Stimulated activated CD4-positive, alpha-beta T cell treated with anti-CD3 and anti-CD28 coated beads, Interleukin-12 subunit alpha, Interleukin-12 subunit beta, amount 100 ng/mL, for 4 hours (primary cell): Measurements from ENCODE around the gene FAM114A2.

Experiments used
- DNase-seq: peaks from one replicate; pipeline ENCODE4 v3.0.0-alpha.2; 2020

Gene FAM114A2

DNA sequence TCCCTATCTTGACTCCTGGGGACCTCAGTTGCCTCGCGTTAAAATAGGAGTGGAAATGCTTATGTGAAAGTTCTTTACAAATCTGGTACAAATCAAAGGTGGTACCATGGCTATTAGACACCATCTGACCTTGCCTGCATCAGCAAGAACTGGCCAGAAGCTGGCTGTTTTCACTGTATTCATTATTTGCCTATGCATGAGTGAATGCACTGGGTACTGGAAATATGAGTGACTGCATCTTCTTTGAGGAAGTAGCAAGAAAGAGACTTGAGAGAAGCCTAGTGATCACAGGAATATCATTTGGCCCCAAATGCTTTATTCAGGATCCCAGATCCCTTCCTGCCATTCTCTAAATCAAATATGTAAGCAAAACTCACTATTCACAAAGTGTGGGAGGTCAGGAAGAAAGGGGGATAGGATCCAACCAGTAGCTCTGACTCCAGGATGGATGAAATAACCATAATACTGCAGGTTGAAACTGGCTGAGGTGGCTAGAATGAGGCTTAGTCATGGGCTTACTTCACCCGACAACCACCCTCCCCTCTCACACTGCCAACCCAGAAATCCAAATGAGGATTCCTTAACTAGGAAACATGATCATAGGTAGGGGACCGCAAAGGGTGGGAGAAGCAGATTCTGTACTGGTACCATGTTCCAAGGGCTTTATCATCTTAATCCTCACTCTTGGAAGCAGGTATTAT is 56.7 kb downstream of the FAM114A2 start:
- no peak for DNase-seq

DNA sequence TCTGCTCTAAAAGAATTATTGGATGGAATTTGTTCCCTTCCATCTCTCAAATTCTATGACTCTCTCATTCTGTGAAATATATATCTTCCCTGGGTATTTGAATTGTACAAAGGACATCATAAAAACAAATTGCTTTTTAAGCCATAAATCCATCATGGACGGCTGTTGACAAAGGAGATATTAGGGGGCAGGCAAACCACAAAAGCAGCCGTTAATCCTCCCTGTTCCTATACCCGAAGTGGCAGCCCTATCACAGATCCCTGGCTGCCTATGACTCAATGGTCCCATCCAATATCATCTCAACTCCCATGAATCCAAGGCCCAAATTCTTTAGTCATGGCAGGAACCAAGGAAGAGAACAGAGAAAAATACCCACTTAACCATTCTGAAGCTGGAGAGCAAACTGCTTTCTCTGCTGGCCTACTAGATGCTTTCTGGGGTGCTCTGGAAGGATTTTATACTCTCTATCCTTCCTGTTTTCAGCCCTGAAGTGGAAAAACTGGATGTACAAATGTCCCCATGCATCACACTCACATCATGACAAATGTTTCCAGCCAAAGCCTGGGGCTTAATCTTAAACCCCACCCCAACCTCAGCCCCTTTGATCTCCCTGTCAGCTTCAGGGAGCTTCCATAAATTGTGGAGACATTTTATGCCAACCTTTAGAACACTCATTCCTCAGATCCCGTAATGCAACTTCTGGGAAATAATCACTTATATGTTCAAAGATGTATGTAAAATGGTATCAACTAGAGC is 59.5 kb downstream of the FAM114A2 start:
- no peak for DNase-seq

DNA sequence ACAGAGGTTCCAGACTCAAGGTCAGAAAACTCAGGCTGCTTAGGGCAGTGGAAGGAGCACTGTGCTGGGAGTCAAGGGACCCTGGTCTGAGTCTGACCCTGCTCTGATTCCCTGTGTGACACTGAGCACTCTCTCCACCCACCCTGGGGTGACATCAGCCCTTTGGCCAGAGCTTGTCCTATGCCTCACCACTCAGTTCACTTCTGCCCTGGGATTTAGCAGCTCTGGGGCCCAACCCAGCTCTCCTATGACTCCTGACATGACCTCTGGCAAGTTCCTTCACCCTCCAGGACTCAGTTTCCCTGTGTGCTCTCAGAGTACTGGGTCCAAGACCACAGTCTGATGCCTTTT is 63.9 kb downstream of the FAM114A2 start:
- DNase-seq, result no peak

DNA sequence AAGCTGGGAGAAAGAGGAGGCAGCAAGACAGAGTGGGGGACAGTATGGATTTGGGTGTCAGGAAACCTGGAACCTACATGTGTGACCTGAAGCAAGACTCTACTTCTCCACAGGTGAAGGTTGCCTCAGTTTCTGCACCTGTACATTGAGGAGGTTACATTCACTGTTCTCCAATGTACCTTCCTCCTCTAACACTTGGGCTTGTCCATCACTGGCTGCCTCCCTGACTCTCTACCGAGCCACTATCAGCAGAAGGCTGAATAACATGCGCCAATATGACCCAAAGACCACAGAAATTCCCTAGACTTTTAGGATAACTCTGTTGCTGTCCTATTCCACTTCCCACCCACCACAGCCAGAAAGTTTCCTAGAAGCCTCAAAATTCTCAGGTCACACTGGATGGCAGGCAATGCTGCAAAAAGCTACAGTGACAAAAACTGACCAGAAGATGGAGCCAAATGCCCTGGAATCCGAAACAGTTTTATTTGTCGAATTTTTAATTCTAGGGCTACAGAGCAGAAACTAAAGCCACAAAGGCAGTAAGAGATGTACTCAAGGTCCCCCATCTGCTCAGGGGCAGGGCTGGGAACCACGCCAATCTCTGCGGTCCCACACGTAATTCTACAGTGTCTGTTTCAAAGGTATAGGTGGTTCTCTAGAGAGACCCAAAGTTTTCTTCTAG is 64.4 kb downstream of the FAM114A2 start:
- DNase-seq, result no peak

DNA sequence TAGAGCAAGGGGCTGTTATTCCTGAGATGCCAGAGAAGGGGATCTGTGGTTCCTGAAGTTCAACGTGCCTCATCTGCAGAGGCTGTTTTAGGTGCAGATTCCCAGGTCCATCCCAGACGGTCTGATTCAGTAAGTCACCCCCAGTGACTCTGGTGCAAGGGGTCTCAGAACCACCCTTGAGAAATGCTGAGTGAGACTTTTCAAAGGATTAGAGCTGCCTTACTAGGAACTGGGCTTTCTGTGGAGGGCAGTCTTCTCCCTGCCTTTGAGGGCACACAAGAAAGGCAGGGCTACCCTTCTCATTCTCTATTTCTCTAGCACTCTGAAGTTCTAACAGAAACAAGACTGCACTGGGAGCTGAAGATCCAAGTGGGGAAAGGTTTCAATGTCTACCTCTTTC is 66.5 kb downstream of the FAM114A2 start:
- no peak for DNase-seq

DNA sequence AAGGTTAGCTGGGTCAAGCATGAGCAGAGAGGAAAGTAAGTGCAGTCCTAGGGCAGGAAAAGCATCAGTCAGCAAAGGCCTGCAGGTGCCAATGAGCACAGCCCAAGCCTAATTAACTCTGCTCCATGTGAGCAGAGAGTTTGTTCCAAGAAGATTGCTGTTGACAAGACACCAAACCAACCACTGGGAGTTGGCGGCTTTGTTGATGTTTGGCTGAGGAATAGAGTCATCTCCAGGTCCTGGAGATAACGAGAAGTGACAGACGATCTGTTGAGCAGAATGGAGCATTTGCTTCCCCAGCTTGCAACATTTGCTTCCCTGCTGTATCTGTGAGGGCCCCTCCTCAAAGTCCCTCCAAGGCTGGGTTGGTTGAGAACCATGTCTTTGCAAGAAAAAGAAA is 68.2 kb downstream of the FAM114A2 start:
- DNase-seq, result no peak

DNA sequence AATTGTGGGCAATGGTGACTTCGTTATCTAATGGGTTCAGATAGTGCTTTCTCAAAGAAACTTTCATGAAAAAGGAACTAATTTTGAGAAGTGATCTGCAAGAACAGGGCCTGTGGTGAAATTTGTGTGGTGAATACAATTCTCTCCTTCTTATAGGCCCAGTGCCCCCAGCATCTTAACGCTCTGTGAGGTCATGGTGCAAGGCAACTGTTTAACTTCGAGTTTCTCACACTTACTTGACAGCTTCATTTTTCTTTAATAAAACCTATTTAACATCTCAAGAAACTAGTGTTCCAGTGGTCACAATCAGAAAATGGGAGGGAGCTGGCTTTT is 69.2 kb downstream of the FAM114A2 start:
- DNase-seq, result no peak

DNA sequence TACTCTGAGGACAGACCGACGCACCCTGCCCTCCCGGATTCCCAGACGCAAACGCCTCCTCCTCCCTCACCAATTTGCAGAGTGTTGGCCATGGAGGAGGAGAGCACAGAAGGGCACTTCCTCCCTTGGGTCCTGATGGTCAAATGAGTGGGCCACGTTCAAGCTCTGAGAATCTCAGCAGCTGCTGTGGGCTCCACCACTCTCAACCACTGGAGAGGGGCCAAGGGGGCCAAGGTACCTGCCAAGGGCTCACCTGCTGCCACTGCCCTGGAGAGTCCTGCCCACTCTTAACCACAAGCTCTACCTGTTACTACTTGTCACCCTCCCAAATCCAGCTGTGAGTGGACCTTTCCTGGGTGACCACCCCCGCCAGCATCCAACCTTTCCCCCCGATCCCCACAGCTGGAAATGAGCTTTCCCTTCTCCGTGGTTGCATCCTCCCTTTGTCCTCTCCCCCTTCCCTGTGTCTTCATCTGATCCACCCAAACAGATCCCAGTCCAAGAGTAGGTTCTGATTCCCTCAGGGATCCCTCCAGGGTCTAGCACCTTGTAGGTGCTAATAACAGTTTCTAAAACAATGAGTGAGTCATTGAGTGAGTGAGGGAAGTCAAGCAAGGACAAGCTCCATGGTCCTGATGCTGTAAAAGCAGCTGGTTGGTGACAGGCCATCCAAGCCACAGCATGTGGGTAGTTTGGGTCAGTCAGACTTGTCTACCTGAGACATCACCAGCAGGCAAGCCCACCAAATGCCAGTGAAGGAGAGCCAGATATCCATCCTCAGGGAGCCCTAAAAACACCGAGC is 69.7 kb downstream of the FAM114A2 start:
- no peak for DNase-seq

DNA sequence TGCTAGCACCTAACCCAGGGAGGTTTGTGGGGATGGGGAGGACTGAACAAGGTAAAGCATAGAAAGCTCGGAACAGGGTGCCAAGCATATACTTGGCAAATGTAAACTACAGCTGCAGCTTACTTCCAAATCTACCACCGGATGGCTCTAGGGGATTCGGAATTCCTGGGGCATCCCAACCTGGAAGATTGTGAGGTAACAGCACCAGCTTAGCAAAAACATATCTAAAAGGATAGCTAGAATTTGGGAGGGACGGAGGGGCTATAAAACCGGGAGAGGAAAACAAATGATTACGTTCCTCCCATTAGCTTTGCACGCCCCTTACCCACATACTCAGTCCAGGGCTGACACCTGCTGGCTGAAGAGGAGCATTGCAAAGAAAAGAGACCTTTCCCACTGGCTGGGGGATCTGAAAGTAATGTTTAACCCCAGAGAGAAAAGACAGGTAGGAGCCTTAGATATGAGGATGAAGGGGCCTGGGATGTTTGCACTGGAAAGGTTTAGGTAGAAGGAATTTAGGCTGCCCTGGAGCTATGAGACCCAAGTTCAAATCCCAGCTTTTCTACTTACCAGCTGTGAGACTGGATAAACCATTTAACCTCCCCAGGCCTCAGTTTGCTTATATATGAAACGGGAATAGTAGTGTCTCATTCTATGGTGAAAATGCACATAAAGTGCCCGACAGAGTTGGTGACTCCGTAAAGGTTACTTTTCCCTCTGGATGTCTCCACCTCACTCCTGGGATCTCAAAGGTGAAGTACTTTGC is 73.6 kb downstream of the FAM114A2 start:
- DNase-seq, result peak; percentile 18

DNA sequence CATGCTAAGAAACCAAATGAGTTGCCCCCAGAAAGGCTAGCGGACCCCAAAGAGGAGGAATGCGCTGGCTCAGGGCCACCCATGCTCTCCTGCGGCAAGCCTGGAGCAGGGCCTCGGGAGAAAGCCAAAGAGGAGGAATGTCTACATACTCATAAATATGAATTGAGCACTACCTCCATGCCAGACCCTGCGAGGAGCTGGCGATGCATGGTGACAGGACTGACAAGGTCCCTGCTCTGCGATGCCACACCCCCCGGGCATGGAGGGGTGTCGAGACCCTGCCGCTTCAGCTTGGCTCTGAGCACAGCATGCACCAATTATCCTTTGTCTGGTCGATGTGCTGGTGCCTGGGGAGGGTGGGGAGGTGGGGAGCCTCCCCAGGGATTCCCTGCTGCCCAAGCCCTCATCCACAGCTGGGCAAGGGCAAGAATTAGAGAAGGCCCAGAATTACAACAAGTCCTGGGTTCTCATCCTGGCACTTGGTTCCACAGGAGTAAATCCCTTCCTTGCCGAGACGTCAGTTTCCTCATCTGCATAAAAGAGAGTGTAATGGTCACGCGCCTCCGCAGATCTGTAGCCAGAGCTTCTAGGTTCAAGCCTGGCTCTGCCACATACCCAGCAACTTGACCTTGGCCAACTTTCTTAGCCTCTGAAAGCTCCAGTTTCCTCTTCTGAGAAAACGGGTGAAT is 74.4 kb downstream of the FAM114A2 start:
- DNase-seq, result no peak

DNA sequence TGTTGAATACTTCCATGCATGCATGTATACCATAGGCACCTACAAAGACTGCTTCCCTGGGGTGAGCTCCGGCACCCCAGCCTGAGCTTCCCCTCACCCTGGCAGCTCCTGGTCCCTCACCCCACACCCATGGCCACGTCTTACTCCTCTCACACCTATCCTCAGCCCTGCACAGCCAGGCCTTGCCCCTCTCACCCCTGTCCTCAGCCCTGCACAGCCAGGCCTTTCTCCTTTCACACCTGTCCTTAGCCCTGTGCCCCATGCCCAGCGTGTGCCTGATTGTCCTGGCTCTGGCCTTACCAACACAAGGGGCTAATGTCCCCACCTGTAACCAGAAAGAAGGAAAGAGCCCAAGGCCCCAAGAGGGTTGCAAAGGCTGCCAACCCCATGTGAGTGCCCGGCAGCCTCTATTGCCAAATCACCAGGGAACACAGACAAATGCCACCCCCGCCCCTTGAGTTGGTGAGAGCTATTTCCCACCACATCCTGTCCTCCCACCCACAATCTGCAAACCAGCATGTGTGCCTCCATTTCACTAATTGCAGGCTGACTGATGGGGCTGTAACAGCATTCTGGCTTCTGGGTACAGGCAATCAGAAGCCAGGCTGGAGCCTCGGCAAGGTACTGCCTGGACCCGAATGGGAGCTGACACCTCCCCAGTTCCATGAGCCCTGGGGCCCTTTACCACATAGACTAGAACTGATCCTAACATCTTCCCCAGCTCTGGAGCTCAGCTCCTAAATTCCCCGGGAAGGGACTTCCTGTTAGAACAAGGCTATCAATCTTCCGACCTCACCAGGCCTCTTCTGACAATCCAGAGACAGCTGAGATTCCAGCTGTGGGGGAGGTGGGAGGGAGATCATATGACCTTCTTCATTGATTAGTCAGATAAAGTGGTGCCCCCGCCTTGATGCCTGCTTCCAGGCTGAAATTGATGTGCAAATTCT is 78.2 kb downstream of the FAM114A2 start:
- no peak for DNase-seq

DNA sequence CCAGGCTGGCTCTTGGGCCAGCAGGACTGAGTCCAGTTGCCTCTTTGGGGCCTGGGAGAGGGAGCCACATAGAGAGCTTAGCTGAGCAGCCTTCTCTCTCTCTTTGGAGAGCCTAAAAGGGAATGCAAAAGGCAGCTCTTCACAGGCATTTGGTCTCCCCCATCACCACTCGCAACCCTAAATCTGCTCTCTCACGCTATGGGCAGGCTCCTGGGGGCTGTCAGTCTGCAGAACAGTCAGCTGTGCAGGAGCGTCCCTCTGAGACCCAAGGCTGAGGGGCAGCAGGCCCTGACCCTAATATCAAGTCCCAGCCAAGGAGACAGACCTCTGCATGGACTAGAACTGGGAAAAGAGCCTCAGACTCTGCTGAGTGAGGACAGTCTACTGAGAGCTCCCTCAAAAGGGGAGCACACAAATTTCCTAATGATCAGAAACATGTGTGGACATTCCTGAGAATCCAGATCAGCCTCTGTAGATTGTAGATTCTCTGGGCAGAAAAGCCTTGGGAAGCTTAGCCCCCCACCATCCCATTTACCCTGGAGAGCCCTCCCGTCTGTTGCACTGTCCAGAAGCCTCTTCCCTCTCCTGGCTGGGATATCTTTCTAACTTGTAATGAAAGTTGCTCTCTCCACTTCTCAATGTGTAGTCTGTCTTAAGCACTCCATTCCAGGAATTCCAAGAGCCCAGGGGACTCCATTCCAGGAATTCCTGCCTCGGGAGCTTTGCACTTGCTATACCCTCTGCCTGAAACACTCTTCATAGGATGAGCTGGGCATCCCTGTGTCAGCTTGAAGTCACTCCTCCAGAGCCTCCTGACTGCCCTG is 79.4 kb downstream of the FAM114A2 start:
- DNase-seq, result no peak

DNA sequence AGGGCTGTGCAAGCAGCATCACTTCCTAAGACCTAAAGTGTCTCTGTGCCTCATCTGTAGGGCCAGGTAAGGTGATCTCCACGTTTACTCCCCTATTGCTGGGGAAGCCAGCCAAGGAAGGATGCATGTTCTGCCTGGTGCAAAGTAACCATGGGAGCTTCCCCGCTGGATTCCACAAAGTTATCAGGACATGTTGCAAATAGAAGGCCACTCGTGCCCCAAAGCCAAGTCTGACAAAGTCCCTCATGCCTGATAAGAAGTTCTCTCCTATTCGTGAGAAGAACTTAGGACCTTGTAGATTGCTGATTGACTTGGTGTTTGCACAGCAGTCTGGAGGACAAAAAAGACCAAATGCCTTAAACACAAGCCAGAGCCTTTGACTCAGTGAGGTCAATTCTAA is 81.5 kb downstream of the FAM114A2 start:
- DNase-seq, result no peak

DNA sequence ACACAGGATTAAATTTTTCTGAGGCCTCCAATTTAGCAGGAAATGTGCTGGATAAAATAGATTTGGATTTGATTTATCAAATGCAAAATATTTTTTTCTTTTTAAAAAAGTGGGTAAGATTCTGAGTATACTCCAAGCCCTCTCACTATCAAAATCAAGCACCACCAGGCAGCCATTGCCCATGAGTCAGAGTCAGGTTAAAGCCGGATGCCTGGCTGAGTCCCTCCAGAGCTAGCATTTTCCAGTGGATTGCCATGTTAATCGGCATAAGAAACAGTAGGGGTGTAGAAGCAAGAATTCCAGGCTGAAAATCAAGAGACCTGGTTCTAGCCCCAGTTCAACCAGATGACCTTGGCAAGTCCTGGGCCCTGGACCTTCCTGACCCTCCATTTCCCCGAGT is 85.3 kb downstream of the FAM114A2 start:
- DNase-seq, result no peak

DNA sequence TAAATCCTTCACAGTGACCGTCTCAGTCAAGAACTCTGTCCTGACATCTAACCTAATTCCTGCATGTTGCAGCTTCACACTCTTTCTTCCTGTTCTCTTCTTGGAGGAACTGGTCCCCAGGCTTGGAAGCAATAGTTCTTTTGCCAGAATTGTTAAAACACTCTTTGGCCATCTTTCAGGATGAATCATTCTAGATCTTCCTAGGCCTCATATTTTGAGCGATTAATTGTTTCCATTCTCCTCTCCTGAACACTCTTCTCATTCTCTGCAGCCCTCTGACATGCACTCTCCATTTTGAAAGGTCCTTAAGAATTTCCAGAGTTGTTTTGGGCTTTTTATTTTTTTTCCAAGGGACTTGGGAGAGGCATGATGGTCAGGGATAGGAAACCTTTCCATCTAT is 85.8 kb downstream of the FAM114A2 start:
- DNase-seq, result no peak

DNA sequence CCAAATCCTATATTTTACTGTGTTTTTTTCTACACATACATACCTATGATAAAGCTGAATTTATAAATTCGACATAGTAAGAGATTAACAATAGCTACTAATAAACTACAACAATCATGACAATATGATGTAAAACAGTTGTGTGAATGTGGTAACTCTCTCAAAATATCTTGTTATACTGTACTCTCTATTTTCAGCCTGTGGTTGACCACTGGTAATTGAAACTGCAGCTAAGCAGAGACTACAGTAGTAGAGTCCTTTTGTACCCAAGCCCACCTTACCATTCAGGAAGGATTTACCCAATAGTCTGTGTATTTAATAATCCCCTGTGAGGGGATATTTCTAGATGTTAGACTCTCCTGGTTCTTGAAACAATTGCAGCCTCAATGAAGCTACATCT is 86.7 kb downstream of the FAM114A2 start:
- no peak for DNase-seq

DNA sequence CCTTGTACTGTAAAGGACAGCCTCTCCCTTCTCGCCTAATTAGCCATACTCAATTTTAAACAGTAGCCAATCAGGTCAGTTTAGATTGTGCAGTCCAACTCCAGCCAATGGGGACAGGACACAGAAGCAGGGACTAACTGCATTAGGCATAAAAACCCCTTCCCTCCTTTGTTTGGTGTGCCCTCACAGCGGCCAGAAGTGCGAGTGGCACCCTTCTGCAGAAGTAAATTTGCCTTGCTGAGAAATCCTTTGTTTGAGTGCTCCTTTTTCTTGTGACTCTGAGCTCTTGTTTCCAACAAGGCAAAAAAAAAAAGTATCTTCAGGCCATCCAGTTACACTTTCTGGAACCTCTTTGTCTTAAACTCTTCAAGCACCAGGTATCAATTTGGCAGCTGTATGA is 97.4 kb downstream of the FAM114A2 start:
- no peak for DNase-seq
